IPS-20b (cell line): Measurements from ENCODE around the gene DARS2.
"Not testable (repeated sequence)": the region's sequence is repeated elsewhere in the genome, so short reads cannot be mapped to it uniquely, and the experiment has no call there.

Experiments used
- H3K27ac ChIP-seq: one replicate; pipeline ENCODE4 v1.5.1; 2013; ENCODE audit warnings: low read length
- H3K27me3 ChIP-seq: 2 replicates; pipeline ENCODE4 v1.6.1; 2013; ENCODE audit warnings: mild to moderate bottlenecking, low read length, inconsistent platforms; ENCODE audit not compliant: insufficient read depth
- H3K36me3 ChIP-seq: 2 replicates; pipeline ENCODE4 v1.6.1; 2013; ENCODE audit warnings: low read depth, mild to moderate bottlenecking, inconsistent platforms, low read length, moderate library complexity; ENCODE audit not compliant: insufficient read depth
- H3K4me1 ChIP-seq: 2 replicates; pipeline ENCODE4 v1.6.1; 2013; ENCODE audit warnings: mild to moderate bottlenecking, control low read depth, inconsistent platforms, low read length, moderate library complexity; ENCODE audit not compliant: insufficient read depth
- H3K4me3 ChIP-seq: 2 replicates; pipeline ENCODE4 v1.5.1; 2013; ENCODE audit warnings: mild to moderate bottlenecking, low read length, inconsistent platforms
- H3K9ac ChIP-seq: 2 replicates; pipeline ENCODE4 v1.6.1; 2013; ENCODE audit warnings: low read depth, mild to moderate bottlenecking, inconsistent platforms, low read length, moderate library complexity
- H3K9me3 ChIP-seq: 2 replicates; pipeline ENCODE4 v1.6.1; 2013; ENCODE audit warnings: mild to moderate bottlenecking, low read depth, low read length, inconsistent platforms; ENCODE audit not compliant: insufficient read depth

The DARS2 gene

DNA sequence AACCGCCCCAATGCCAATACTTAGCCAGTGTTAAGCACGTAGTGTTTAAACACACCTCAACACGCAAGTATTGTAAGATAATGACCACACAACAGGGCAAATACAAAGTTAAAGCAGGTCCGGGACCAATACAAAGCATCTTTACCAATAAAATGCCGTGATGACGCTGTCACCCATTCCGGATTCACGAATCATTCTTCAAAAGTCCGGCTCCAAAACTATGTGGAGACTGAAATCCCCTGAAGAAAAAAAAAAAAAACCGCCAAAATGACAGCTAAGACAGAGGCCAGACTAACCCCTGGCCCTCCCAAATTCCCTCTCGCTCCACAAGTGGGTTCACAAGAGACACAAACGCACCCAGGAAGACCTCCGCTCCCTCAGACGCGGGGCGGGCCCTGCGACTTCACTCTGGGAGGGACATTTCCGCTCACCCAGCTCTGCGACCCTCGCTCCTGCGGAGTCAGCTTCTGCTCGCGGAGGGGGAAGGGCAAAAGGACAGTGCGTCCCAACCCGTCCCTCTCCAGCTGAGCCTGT lies 625 bp upstream of the DARS2 start:
- H3K36me3 ChIP-seq: peaks cover 29% of the 10 kb centered on the region
- H3K27ac ChIP-seq: peak overlapping the region; percentile 59
- H3K4me3 ChIP-seq: peak overlapping the region; percentile 99
- no peaks in the 10 kb centered on the region for H3K27me3 ChIP-seq
- H3K9me3 ChIP-seq: no peaks in the 10 kb centered on the region
- H3K9ac ChIP-seq: peak overlapping the region; percentile 91
- peaks cover 3% of the 10 kb centered on the region; the same call in 1 of the 2 replicates for H3K4me1 ChIP-seq

DNA sequence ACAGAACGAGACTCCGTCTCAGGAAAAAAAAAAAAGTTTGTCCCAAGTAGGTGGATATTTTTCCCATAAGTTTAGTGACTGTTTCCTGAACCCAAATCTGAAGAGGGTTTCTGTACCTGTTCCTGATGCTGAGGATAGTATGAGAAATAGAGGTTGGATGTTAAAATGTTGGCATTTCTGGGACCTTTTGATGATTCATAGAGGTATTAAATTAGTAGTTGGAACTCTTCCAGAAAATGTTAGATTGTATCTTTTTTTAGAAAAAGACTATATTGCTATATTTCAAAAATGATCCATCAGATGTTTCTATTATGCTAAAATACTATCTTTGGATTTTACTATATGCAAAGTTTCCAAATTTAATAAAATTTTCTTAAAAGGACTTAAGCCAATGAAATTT lies 3.1 kb downstream of the DARS2 start:
- Histone ChIP-seq H3K4me3 (no peak overlapping the region), H3K27me3 (no peaks in the 10 kb centered on the region), H3K4me1 (peaks cover 3% of the 10 kb centered on the region; the same call in 1 of the 2 replicates), H3K27ac (no peak overlapping the region), H3K36me3 (peaks cover 34% of the 10 kb centered on the region), H3K9me3 (no peaks in the 10 kb centered on the region), H3K9ac (no peak overlapping the region)

GRCh38 chr1:173832748-173833147 lies 8.3 kb downstream of the DARS2 start:
- Histone ChIP-seq H3K36me3 (peaks cover 72% of the 10 kb centered on the region), H3K27ac (no peak overlapping the region), H3K27me3 (no peaks in the 10 kb centered on the region), H3K4me3 (no peak overlapping the region), H3K4me1 (no peaks in the 10 kb centered on the region), H3K9ac (no peak overlapping the region), H3K9me3 (no peaks in the 10 kb centered on the region)

DNA sequence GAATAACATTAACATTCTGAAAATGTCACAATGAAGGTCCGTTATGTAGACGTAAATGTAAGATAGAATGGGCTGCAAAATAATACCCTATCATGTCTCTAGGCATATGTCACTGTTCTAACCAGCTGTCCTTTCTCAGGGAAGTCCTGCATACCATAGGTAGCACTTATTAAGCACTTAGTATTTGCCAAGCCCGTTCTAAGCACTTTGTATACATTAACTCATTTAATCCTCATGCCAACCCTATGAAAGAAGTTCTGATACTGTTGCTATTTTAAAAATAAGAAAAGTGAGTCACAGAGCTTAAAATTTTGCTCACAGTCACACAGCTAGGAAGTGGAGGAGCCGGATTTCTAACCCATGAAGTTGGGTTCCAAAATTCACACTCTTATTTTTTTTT lies 27.6 kb downstream of the DARS2 start:
- no peak overlapping the region for H3K27ac ChIP-seq
- H3K4me1 ChIP-seq: peaks cover 7% of the 10 kb centered on the region; the same call in 1 of the 2 replicates
- no peaks in the 10 kb centered on the region for H3K9me3 ChIP-seq
- H3K36me3 ChIP-seq: peaks cover 67% of the 10 kb centered on the region
- no peak overlapping the region for H3K4me3 ChIP-seq
- H3K9ac ChIP-seq: no peak overlapping the region
- H3K27me3 ChIP-seq: no peaks in the 10 kb centered on the region

DNA sequence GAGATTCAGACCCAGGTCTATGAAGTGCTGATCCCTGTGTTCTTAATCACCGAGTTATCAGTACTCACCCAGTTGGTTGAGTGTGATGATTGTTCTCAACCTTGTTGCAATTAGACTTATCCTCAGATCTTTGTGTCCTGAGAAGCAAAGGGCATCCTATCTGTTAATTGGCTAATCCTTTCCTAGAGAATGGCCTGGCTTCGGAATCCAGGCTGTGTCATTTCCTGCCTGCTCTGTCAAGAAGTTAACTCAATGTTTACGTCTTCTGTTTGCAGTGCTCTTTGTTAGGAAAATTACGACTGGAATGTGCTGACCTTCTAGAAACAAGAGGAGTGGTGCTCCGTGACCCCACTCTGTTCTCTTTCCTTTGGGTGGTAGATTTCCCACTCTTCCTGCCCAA lies 28.6 kb downstream of the DARS2 start:
- Histone ChIP-seq H3K9ac (no peak overlapping the region; the same call in 1 of the 2 replicates), H3K4me3 (no peak overlapping the region), H3K36me3 (peaks cover 76% of the 10 kb centered on the region), H3K27ac (no peak overlapping the region), H3K4me1 (peaks cover 7% of the 10 kb centered on the region; the same call in 1 of the 2 replicates), H3K27me3 (no peaks in the 10 kb centered on the region), H3K9me3 (no peaks in the 10 kb centered on the region)

DNA sequence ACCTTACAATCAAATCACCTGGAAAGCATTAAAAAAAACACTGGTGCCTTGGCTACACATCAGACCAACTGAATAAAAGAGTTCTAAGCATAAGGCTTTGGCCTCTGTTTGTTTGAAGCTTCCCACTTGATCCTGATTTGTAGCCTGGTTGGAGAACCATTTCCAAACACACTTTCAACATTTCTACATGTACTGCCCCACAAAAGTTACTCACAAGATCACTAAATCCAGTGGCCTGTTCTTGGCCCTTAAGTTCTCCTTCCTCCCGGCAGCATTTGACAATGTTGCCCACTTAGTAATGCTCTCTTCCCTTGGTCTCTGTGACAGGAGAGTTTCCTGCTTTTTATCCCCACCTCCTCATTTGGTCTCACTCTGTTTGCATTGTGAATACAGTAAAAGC lies 31.5 kb downstream of the DARS2 start:
- H3K9me3 ChIP-seq: no peaks in the 10 kb centered on the region
- no peak overlapping the region for H3K27ac ChIP-seq
- no peak overlapping the region for H3K4me3 ChIP-seq
- peaks cover 85% of the 10 kb centered on the region for H3K36me3 ChIP-seq
- H3K9ac ChIP-seq: no peak overlapping the region
- H3K4me1 ChIP-seq: peaks cover 7% of the 10 kb centered on the region; the same call in 1 of the 2 replicates
- H3K27me3 ChIP-seq: no peaks in the 10 kb centered on the region

DNA sequence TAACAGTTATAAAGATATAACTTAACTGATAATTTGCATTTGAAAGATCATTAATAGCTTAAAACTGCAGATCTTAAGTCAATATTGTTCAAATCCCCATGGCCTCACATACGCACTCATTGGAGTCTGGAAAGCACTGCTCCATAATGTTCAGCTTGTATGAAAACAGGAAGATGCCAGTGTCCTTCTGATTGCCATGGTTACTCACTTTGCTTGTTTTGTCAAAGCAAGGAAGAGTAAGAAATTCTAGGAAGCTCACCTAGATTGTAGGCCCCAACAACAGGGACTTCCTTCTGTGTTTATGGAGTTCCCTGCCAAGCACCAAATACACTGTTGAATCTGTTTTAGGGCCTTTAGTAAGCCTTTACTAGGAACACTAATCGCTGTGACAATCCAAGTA lies 32.4 kb downstream of the DARS2 start:
- Histone ChIP-seq H3K27ac (no peak overlapping the region), H3K4me1 (peaks cover 7% of the 10 kb centered on the region; the same call in 1 of the 2 replicates), H3K9me3 (no peaks in the 10 kb centered on the region), H3K36me3 (peaks cover 78% of the 10 kb centered on the region), H3K9ac (no peak overlapping the region), H3K4me3 (no peak overlapping the region), H3K27me3 (no peaks in the 10 kb centered on the region)

GRCh38 chr1:173857363-173857917 lies 33.0 kb downstream of the DARS2 start:
- H3K36me3 ChIP-seq: peaks cover 74% of the 10 kb centered on the region
- H3K4me3 ChIP-seq: no peak overlapping the region
- H3K9me3 ChIP-seq: no peaks in the 10 kb centered on the region
- H3K27ac ChIP-seq: no peak overlapping the region
- no peak overlapping the region for H3K9ac ChIP-seq
- H3K4me1 ChIP-seq: peaks cover 7% of the 10 kb centered on the region; the same call in 1 of the 2 replicates
- H3K27me3 ChIP-seq: no peaks in the 10 kb centered on the region

DNA sequence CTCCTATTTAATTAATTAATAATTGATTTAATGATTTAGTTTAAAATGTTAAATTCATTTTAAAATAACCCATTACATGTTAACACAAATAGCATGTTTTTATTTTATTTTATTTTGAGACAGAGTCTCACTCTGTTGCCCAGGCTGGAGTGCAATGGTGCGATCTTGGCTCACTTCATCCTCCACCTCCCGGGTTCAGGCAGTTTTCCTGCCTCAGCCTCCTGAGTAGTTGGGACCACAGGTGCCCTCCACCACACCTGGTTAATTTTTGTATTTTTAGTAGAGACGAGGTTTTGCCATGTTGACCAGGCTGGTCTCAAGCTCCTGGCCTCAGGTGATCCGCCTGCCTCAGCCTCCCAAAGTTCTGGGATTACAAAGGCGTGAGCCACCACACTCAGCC lies 35.1 kb downstream of the DARS2 start:
- H3K9me3 ChIP-seq, H3K4me1 ChIP-seq, H3K27ac ChIP-seq, H3K4me3 ChIP-seq, H3K27me3 ChIP-seq, H3K9ac ChIP-seq: not testable (repeated sequence)
- peaks cover 78% of the 10 kb centered on the region for H3K36me3 ChIP-seq

DNA sequence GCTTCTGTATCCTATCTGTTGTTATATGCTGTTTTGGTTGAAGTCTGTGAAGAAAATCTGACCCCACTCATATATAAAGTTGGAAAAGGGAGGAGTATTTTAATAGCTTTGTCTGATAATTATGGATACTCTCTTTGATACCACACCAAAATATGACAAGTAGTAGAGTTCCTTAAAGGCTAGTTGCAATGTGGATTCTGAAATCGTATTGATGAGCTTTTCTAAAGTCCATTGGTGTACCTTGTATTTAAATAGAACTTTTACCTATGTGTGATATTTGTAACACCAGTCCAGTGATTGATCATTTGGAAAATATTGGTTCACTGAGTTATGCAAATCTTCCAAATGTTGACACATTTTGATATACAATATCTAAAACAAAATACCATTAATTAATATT lies 35.6 kb downstream of the DARS2 start:
- H3K36me3 ChIP-seq: peaks cover 79% of the 10 kb centered on the region
- H3K9ac ChIP-seq: no peak overlapping the region
- no peaks in the 10 kb centered on the region for H3K27me3 ChIP-seq
- peaks cover 5% of the 10 kb centered on the region for H3K4me1 ChIP-seq
- no peak overlapping the region for H3K27ac ChIP-seq
- no peak overlapping the region for H3K4me3 ChIP-seq
- no peaks in the 10 kb centered on the region for H3K9me3 ChIP-seq

DNA sequence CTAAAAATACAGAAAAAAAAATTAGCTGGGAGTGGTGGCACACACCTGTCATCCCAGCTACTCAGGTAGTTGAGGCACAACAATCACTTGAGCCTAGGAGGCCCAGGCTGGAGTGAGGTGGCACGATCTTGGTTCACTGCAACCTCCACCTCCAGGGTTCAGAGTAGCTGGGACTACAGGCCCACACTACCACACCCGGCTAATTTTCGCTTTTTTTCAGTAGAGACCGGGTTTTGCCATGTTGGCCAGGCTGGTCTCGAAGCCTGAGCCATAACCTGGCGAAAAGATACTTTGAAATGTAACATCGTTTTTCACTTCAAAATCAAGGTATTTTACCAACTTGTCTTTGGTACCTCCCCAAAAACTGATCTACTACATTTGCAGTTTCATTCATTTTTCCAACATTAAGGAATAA lies 37.3 kb downstream of the DARS2 start:
- no peaks in the 10 kb centered on the region; the same call in 1 of the 2 replicates for H3K9me3 ChIP-seq
- H3K27ac ChIP-seq: no peak overlapping the region
- H3K4me3 ChIP-seq: no peak overlapping the region
- H3K4me1 ChIP-seq: peaks cover 5% of the 10 kb centered on the region
- H3K36me3 ChIP-seq: peaks cover 79% of the 10 kb centered on the region
- H3K9ac ChIP-seq: no peak overlapping the region
- no peaks in the 10 kb centered on the region for H3K27me3 ChIP-seq

DNA sequence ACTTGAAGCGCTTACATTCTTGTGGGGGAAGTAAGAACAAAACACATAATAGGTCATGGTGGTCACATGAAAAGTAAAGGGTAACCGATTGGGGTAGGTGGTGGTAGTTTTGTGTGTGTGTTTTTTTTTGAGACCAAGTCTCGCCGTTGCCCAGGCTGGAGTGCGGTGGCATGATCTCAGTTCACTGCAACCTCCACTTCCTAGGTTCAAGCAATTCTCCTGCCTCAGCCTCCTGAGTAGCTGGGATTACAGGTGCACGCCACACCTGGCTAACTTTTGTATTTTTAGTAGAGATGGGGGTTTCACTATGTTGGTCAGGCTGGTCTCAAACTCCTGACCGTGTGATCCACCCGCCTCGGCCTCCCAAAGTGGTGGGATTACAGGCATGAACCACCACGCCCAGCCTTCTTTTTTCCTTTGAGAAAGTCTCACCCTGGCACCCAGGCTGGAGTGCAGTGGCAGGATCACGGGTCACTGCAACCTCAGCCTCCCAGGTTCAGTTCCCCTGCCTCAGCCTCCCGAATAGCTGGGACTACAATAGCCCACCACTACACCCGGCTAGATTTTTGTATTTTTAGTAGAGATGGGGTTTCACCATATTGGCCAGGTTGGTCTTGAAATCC lies 37.8 kb downstream of the DARS2 start:
- not testable (repeated sequence) for H3K27ac ChIP-seq, H3K9ac ChIP-seq, H3K9me3 ChIP-seq, H3K4me3 ChIP-seq, H3K27me3 ChIP-seq, H3K4me1 ChIP-seq
- peaks cover 79% of the 10 kb centered on the region for H3K36me3 ChIP-seq
